Activated B cell treated with CpG ODN at 0.5 μM for 24 hours (primary cell): ENCODE results near the gene STX18. TPM values are rescaled to one million over a fixed set of nuclear protein-coding genes. Genes with fewer than 3 reads are reported as not detected.
"Not testable (repeated sequence)": the region's sequence is repeated elsewhere in the genome, so short reads cannot be mapped to it uniquely, and the experiment has no call there.

Source experiments
- ATAC-seq: fragments of 200-7000 bp; cut with Tn5 transposase; one replicate; pipeline ENCODE4 v1.10.0; 2021; ENCODE audit warnings: low read depth, mild to moderate bottlenecking, moderate library complexity
- CTCF ChIA-PET: fragments of 350-600 bp; sonication (Branson Sonifier 250); formaldehyde crosslinking; loops from one replicate; lab custom pipeline; 2021; ENCODE audit warnings: antibody characterized with exemption; lab: Charles Lee
- POLR2A ChIA-PET: fragments of 350-600 bp; sonication (Branson Sonifier 250); formaldehyde crosslinking; loops from one replicate; lab custom pipeline; 2021; ENCODE audit warnings: antibody characterized with exemption; lab: Charles Lee
- DNase-seq: peaks from one replicate; pipeline ENCODE4 v3.0.0; 2022
- H3K27ac Mint-ChIP-seq: one replicate; pipeline ENCODE4 v1.8.0; 2020; ENCODE audit warnings: mixed read lengths
- H3K27me3 Mint-ChIP-seq: one replicate; pipeline ENCODE4 v1.8.0; 2021; ENCODE audit warnings: mixed read lengths
- H3K36me3 Mint-ChIP-seq: one replicate; pipeline ENCODE4 v1.8.0; 2021; ENCODE audit warnings: low read depth, mixed read lengths
- H3K4me1 Mint-ChIP-seq: one replicate; pipeline ENCODE4 v1.8.0; 2021; ENCODE audit warnings: mixed read lengths
- H3K4me3 Mint-ChIP-seq: one replicate; pipeline ENCODE4 v1.8.0; 2020; ENCODE audit warnings: mild to moderate bottlenecking, mixed read lengths
- H3K9me3 Mint-ChIP-seq: one replicate; pipeline ENCODE4 v1.8.0; 2020; ENCODE audit warnings: mixed read lengths
- intact Hi-C: fragments of 100-400 bp; cut with micrococcal nuclease; formaldehyde crosslinking; loops from one replicate; pipeline ENCODE4 v1.15.1; 2024
- total RNA-seq: library from RNA; stranded (reverse); gene quantifications from 2 replicates; pipeline ENCODE4 v1.2.3, GENCODE V29; 2022
- TF ChIP-seq, protein P1 (sequence below): fragments of 200-600 bp; IDR thresholded peaks from one replicate; pipeline ENCODE4 v1.8.0; 2022; ENCODE audit warnings: antibody characterized with exemption, mild to moderate bottlenecking

Gene STX18
- total RNA-seq, 1 donor from 2014 or later = 27.1 TPM

DNA sequence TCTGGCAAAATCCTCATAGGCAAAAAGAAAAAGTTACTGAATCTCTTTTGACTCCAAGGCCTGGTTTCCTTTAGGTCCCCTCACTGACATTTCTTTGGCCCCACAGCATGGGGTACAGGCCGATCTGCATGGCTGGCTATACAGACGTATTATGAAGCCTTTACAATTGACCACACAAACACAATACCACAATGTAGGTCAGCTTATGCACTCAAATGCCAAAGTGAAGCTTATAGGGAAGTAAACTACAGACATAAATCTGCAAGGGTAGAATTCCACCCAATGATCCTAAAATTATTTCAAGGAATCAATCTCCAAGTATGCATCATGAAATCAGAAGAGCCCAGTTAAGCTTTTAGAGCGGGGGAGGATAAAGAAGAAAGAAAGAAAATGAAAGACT is 20.7 kb downstream of the STX18 start:
- Mint-ChIP-seq H3K27me3 (no peaks in the 10 kb centered on the region), H3K27ac (no peak overlapping the region), H3K36me3 (peaks cover 4% of the 10 kb centered on the region), H3K4me1 (peaks cover 37% of the 10 kb centered on the region), H3K9me3 (no peaks in the 10 kb centered on the region), H3K4me3 (no peak overlapping the region)
- CTCF ChIA-PET = interaction anchor here (1.5 kb wide), 1 partner anchor 31 kb away, joined by 4 read pairs; no protein-coding TSS in a partner anchor
- POLR2A ChIA-PET = interaction anchor here (1.1 kb wide), 1 partner anchor 20 kb away, joined by 3 read pairs; the partner anchor contains the start of gene STX18
- TF ChIP-seq, protein P1, sequence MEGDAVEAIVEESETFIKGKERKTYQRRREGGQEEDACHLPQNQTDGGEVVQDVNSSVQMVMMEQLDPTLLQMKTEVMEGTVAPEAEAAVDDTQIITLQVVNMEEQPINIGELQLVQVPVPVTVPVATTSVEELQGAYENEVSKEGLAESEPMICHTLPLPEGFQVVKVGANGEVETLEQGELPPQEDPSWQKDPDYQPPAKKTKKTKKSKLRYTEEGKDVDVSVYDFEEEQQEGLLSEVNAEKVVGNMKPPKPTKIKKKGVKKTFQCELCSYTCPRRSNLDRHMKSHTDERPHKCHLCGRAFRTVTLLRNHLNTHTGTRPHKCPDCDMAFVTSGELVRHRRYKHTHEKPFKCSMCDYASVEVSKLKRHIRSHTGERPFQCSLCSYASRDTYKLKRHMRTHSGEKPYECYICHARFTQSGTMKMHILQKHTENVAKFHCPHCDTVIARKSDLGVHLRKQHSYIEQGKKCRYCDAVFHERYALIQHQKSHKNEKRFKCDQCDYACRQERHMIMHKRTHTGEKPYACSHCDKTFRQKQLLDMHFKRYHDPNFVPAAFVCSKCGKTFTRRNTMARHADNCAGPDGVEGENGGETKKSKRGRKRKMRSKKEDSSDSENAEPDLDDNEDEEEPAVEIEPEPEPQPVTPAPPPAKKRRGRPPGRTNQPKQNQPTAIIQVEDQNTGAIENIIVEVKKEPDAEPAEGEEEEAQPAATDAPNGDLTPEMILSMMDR = no peak
- DNase-seq (no peak), ATAC-seq (no peak)
- intact Hi-C loops = no loop called here

DNA sequence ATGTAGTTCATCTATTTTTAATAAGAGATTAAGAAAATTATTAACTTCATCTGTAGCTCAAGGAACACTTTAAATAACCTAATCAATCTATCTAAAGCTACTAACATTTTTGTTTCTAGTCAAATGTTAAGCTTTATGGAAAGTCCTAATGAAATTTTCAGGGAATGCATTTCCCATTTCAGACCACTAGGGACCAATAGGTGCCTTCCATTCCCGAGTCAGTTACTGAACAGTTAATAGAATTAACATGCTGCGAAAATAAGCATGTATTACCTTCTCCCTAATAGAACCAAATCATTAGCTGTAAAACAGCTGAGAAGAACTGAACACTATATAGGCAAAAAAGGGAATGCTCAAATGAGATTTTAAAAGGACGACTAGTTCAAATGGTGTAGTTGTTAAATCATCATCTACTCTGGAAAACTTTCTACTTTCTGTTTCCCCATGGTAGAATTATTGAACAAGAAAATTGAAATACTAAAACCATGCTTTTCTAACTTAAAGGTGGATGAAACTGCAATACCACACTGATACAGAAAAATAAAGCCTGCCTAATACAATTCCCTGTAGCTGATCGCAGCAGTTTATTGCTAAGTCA is 22.5 kb downstream of the STX18 start:
- CTCF ChIA-PET = interaction anchor here (1.0 to 1.5 kb wide), 4 partner anchors 12 to 32 kb away, joined by 3 to 4 read pairs (median 4); partner anchors contain the start of gene STX18

GRCh38 chr4:4518747-4519146 is 23.1 kb downstream of the STX18 start:
- CTCF ChIA-PET = interaction anchor here (1.0 to 1.5 kb wide), 3 partner anchors 11 to 31 kb away, joined by 3 to 4 read pairs (median 3); partner anchors contain the start of gene STX18

More for the DNA sequence above, 22.5 kb downstream of the STX18 start:
- Mint-ChIP-seq H3K36me3 (no peaks in the 10 kb centered on the region), H3K27me3 (no peaks in the 10 kb centered on the region), H3K4me1 (peaks cover 26% of the 10 kb centered on the region), H3K27ac (no peak overlapping the region), H3K9me3 (no peaks in the 10 kb centered on the region), H3K4me3 (no peak overlapping the region)
- POLR2A ChIA-PET = no interaction called here
- intact Hi-C loops = no loop called here
- DNase-seq = no peak
- no peak for ATAC-seq
- TF ChIP-seq, protein P1 = no peak

GRCh38 chr4:4514786-4515185 is 27.1 kb downstream of the STX18 start:
- TF ChIP-seq, protein P1 = no peak
- ChIA-PET CTCF (no interaction called here), POLR2A (no interaction called here)
- H3K27me3 Mint-ChIP-seq = no peaks in the 10 kb centered on the region
- no peak overlapping the region for H3K4me3 Mint-ChIP-seq
- H3K27ac Mint-ChIP-seq = no peak overlapping the region
- H3K4me1 Mint-ChIP-seq = peaks cover 6% of the 10 kb centered on the region
- H3K9me3 Mint-ChIP-seq = no peaks in the 10 kb centered on the region
- peaks cover 10% of the 10 kb centered on the region for H3K36me3 Mint-ChIP-seq
- intact Hi-C loops = no loop called here
- DNase-seq (no peak), ATAC-seq (no peak)

More at GRCh38 chr4:4518747-4519146, 23.1 kb downstream of the STX18 start:
- H3K4me3 Mint-ChIP-seq = no peak overlapping the region
- ATAC-seq (no peak), DNase-seq (no peak)
- no peaks in the 10 kb centered on the region for H3K36me3 Mint-ChIP-seq
- POLR2A ChIA-PET = no interaction called here
- H3K9me3 Mint-ChIP-seq = no peaks in the 10 kb centered on the region
- no peaks in the 10 kb centered on the region for H3K27me3 Mint-ChIP-seq
- intact Hi-C loops = no loop called here
- H3K4me1 Mint-ChIP-seq = peaks cover 19% of the 10 kb centered on the region
- H3K27ac Mint-ChIP-seq = no peak overlapping the region
- TF ChIP-seq, protein P1 = no peak

DNA sequence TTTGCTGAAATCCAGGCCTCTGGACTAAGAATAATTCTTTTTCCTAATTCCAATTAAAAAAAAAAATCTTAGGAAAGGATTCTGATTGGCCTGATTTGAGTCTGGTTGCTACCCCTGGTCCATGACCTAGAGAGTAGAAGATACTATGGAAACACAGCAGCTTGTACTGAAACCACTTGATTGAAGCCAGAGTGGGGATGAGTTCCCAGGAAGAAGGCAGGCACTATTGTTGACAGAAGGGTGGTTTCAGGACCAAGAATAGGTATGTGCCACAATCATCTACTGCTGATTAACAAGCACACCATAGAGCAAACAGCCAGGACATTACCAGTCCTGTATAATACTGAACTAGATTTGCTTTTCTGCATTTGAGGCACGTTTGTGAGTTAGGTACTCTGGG is 29.6 kb downstream of the STX18 start:
- Mint-ChIP-seq H3K4me3 (no peak overlapping the region), H3K27ac (no peak overlapping the region), H3K27me3 (no peaks in the 10 kb centered on the region), H3K36me3 (peaks cover 25% of the 10 kb centered on the region), H3K4me1 (peaks cover 12% of the 10 kb centered on the region), H3K9me3 (no peaks in the 10 kb centered on the region)
- ATAC-seq = no peak
- CTCF ChIA-PET = no interaction called here
- intact Hi-C loops = no loop called here
- TF ChIP-seq, protein P1 = no peak
- DNase-seq = no peak
- POLR2A ChIA-PET = no interaction called here

- H3K27me3 Mint-ChIP-seq, H3K27ac Mint-ChIP-seq, CTCF ChIA-PET, DNase-seq, ATAC-seq, intact Hi-C loops, H3K4me1 Mint-ChIP-seq, H3K9me3 Mint-ChIP-seq, POLR2A ChIA-PET, H3K4me3 Mint-ChIP-seq: not testable (repeated sequence)
- H3K36me3 Mint-ChIP-seq = peaks cover 33% of the 10 kb centered on the region
These were observed 31.2 kb downstream of the STX18 start for GRCh38 chr4:4510641-4511040.
